CD4-positive, alpha-beta memory T cell (primary cell): Measurements from ENCODE around the gene DGKD. TPM values are rescaled to one million over a fixed set of nuclear protein-coding genes. Genes with fewer than 3 reads are reported as not detected.

Source experiments
- CTCF ChIA-PET: fragments of 350-600 bp; sonication (Branson Sonifier 250); formaldehyde crosslinking; loops from one replicate; lab custom pipeline; 2021; ENCODE audit warnings: inconsistent platforms; ENCODE audit not compliant: partially characterized antibody; lab: Charles Lee
- POLR2A ChIA-PET: fragments of 350-600 bp; sonication (Branson Sonifier 250); formaldehyde crosslinking; loops from one replicate; lab custom pipeline; 2021; ENCODE audit not compliant: partially characterized antibody; lab: Charles Lee
- DNase-seq, 5 donors: peaks; one replicate each; pipeline versions ENCODE4 v3.0.0 to v3.0.0-alpha.2; 2020 to 2022; ENCODE audit warnings: mixed read lengths in 1 of 5
- H3K27ac ChIP-seq: one replicate; pipeline ENCODE4 v1.7.0; 2013; ENCODE audit warnings: low read depth, low read length
- H3K27me3 ChIP-seq: 2 replicates; pipeline ENCODE4 v1.7.0; 2013; ENCODE audit warnings: mild to moderate bottlenecking, low read length, moderate library complexity; ENCODE audit not compliant: insufficient read depth
- H3K36me3 ChIP-seq: 2 replicates; pipeline ENCODE4 v1.7.0; 2013; ENCODE audit warnings: mild to moderate bottlenecking, low read length, moderate library complexity; ENCODE audit not compliant: insufficient read depth
- H3K4me1 ChIP-seq: 2 replicates; pipeline ENCODE4 v1.7.0; 2013; ENCODE audit warnings: mild to moderate bottlenecking, low read length, moderate library complexity; ENCODE audit not compliant: insufficient read depth
- H3K4me3 ChIP-seq, 2 donors: one replicate each; pipeline ENCODE4 v1.7.0; 2013; ENCODE audit warnings: low read length in 2 of 2, mild to moderate bottlenecking in 1 of 2
- H3K9me3 ChIP-seq, 2 donors: one replicate each; pipeline ENCODE4 v1.7.0; 2013; ENCODE audit warnings: low read length in 2 of 2, control low read depth in 1 of 2; ENCODE audit not compliant: control insufficient read depth in 1 of 2
- H3K27ac Mint-ChIP-seq, 7 donors: one replicate each; pipeline ENCODE4 v1.8.0; 2020 to 2021; ENCODE audit warnings: mixed read lengths in 7 of 7, mild to moderate bottlenecking in 6 of 7, inconsistent platforms in 3 of 7, moderate library complexity in 3 of 7
- H3K27me3 Mint-ChIP-seq, 2 donors: one replicate each; pipeline ENCODE4 v1.8.0; 2020 to 2021; ENCODE audit warnings: mixed read lengths in 2 of 2
- H3K36me3 Mint-ChIP-seq, 2 donors: one replicate each; pipeline ENCODE4 v1.8.0; 2020 to 2021; ENCODE audit warnings: mixed read lengths in 2 of 2, inconsistent platforms in 1 of 2, mild to moderate bottlenecking in 1 of 2
- H3K4me1 Mint-ChIP-seq, 4 donors: one replicate each; pipeline ENCODE4 v1.8.0; 2020 to 2021; ENCODE audit warnings: mixed read lengths in 4 of 4, mild to moderate bottlenecking in 1 of 4
- H3K4me3 Mint-ChIP-seq, 8 donors: one replicate each; pipeline ENCODE4 v1.8.0; 2020 to 2021; ENCODE audit warnings: mixed read lengths in 8 of 8, mild to moderate bottlenecking in 7 of 8, moderate library complexity in 6 of 8, inconsistent platforms in 3 of 8
- H3K9me3 Mint-ChIP-seq, 8 donors: one replicate each; pipeline ENCODE4 v1.8.0; 2020 to 2021; ENCODE audit warnings: mixed read lengths in 8 of 8, mild to moderate bottlenecking in 5 of 8, inconsistent platforms in 3 of 8, moderate library complexity in 1 of 8
- intact Hi-C: fragments of 100-400 bp; cut with micrococcal nuclease; formaldehyde crosslinking; loops from one replicate; pipeline ENCODE4 v1.15.1; 2023
- polyA plus RNA-seq, 2 donors: library from polyadenylated mRNA; unstranded; fragments of 300-500 nt; fragmentation: Illumina TruSeq; gene quantifications; one replicate each; pipeline ENCODE4 v1.2.3, GENCODE V29; 2021
- total RNA-seq, 2 experiments: library from RNA; stranded (reverse); gene quantifications; one replicate each; pipeline ENCODE4 v1.2.3, GENCODE V29; 2021

The DGKD gene
- total and polyA plus RNA-seq, 4 experiments from 2014 or later = 8.9 to 136 (median 78.8) TPM

GRCh38 chr2:233464531-233465240 is 110.4 kb downstream of the DGKD start:
- no peaks in the 10 kb centered on the region for H3K4me1 ChIP-seq
- H3K27me3 Mint-ChIP-seq = no peaks in the 10 kb centered on the region
- no peak overlapping the region for H3K4me3 Mint-ChIP-seq
- H3K9me3 ChIP-seq = no peaks in the 10 kb centered on the region
- no peak overlapping the region for H3K4me3 ChIP-seq
- no peaks in the 10 kb centered on the region for H3K27me3 ChIP-seq
- H3K27ac Mint-ChIP-seq = no peak overlapping the region
- no peak overlapping the region for H3K27ac ChIP-seq
- no peak for DNase-seq
- POLR2A ChIA-PET = no interaction called here
- CTCF ChIA-PET = no interaction called here
- H3K9me3 Mint-ChIP-seq = peaks cover 0 to 4% (median 0%) of the 10 kb centered on the region in 8 donors
- peaks cover 61 to 73% of the 10 kb centered on the region in 2 donors for H3K36me3 Mint-ChIP-seq
- peaks cover 0 to 3% (median 0%) of the 10 kb centered on the region in 4 donors for H3K4me1 Mint-ChIP-seq
- H3K36me3 ChIP-seq = peaks cover 66% of the 10 kb centered on the region
- intact Hi-C loops = no loop called here

- no peaks in the 10 kb centered on the region for H3K9me3 ChIP-seq
- H3K27me3 ChIP-seq = no peaks in the 10 kb centered on the region
- CTCF ChIA-PET = interaction anchor here (1.1 kb wide), 1 partner anchor 64 kb away, joined by 3 read pairs; no protein-coding TSS in a partner anchor
- Mint-ChIP-seq H3K36me3 (peaks cover 63 to 70% of the 10 kb centered on the region in 2 donors), H3K27ac (peak overlapping the region in 1 of 7 donors; percentile 48), H3K9me3 (peaks cover 0 to 2% (median 0%) of the 10 kb centered on the region in 8 donors), H3K4me3 (no peak overlapping the region), H3K27me3 (no peaks in the 10 kb centered on the region), H3K4me1 (no peaks in the 10 kb centered on the region)
- peaks cover 51% of the 10 kb centered on the region for H3K36me3 ChIP-seq
- POLR2A ChIA-PET = no interaction called here
- intact Hi-C loops = no loop called here
- H3K4me1 ChIP-seq = no peaks in the 10 kb centered on the region
- H3K27ac ChIP-seq = no peak overlapping the region
- H3K4me3 ChIP-seq = no peak overlapping the region
- DNase-seq = no peak
Observed at GRCh38 chr2:233466991-233467603, 112.8 kb downstream of the DGKD start.

GRCh38 chr2:233468047-233468740 is 113.9 kb downstream of the DGKD start:
- no peak for DNase-seq
- peaks cover 67 to 75% of the 10 kb centered on the region in 2 donors for H3K36me3 Mint-ChIP-seq
- no peak overlapping the region for H3K4me3 Mint-ChIP-seq
- H3K27ac Mint-ChIP-seq = peak overlapping the region in 1 of 7 donors; percentile 63
- Histone ChIP-seq H3K9me3 (no peaks in the 10 kb centered on the region), H3K27me3 (no peaks in the 10 kb centered on the region), H3K36me3 (peaks cover 40% of the 10 kb centered on the region), H3K4me3 (no peak overlapping the region), H3K27ac (no peak overlapping the region), H3K4me1 (no peaks in the 10 kb centered on the region)
- no peaks in the 10 kb centered on the region for H3K27me3 Mint-ChIP-seq
- H3K4me1 Mint-ChIP-seq = no peaks in the 10 kb centered on the region
- intact Hi-C loops = no loop called here
- POLR2A ChIA-PET = no interaction called here
- CTCF ChIA-PET = interaction anchor here (1.1 kb wide), 1 partner anchor 65 kb away, joined by 3 read pairs; no protein-coding TSS in a partner anchor
- H3K9me3 Mint-ChIP-seq = peaks cover 0 to 2% (median 0%) of the 10 kb centered on the region in 8 donors

- intact Hi-C loops = no loop called here
- Mint-ChIP-seq H3K4me1 (no peaks in the 10 kb centered on the region), H3K27me3 (no peaks in the 10 kb centered on the region), H3K4me3 (no peak overlapping the region), H3K27ac (peak overlapping the region in 1 of 7 donors; percentile 63), H3K9me3 (no peaks in the 10 kb centered on the region), H3K36me3 (peaks cover 62 to 73% of the 10 kb centered on the region in 2 donors)
- CTCF ChIA-PET = no interaction called here
- Histone ChIP-seq H3K4me1 (no peaks in the 10 kb centered on the region), H3K4me3 (no peak overlapping the region), H3K27ac (no peak overlapping the region), H3K9me3 (no peaks in the 10 kb centered on the region), H3K36me3 (peaks cover 35% of the 10 kb centered on the region), H3K27me3 (no peaks in the 10 kb centered on the region)
- DNase-seq = no peak
- POLR2A ChIA-PET = no interaction called here
Observed at GRCh38 chr2:233468741-233469110, 114.4 kb downstream of the DGKD start.

GRCh38 chr2:233469261-233470010 is 115.1 kb downstream of the DGKD start:
- Mint-ChIP-seq H3K9me3 (no peaks in the 10 kb centered on the region), H3K4me3 (peak overlapping the region in 1 of 8 donors; percentile 44), H3K36me3 (peaks cover 57 to 66% of the 10 kb centered on the region in 2 donors), H3K4me1 (no peaks in the 10 kb centered on the region), H3K27me3 (no peaks in the 10 kb centered on the region), H3K27ac (peak overlapping the region in 3 of 7 donors; percentile 23 to 80 (median 66))
- Histone ChIP-seq H3K4me1 (no peaks in the 10 kb centered on the region), H3K36me3 (peaks cover 28% of the 10 kb centered on the region), H3K27ac (no peak overlapping the region), H3K9me3 (no peaks in the 10 kb centered on the region), H3K4me3 (no peak overlapping the region), H3K27me3 (no peaks in the 10 kb centered on the region)
- intact Hi-C loops = no loop called here
- DNase-seq = no peak
- CTCF ChIA-PET = no interaction called here
- POLR2A ChIA-PET = no interaction called here

- H3K36me3 ChIP-seq = peaks cover 24% of the 10 kb centered on the region
Observed at GRCh38 chr2:233470011-233470687, 115.9 kb downstream of the DGKD start.

More at GRCh38 chr2:233470011-233470687, 115.9 kb downstream of the DGKD start:
- H3K27ac ChIP-seq = no peak overlapping the region
- Mint-ChIP-seq H3K27ac (peak overlapping the region in 1 of 7 donors; percentile 37), H3K9me3 (no peaks in the 10 kb centered on the region), H3K4me3 (no peak overlapping the region), H3K36me3 (peaks cover 55 to 62% of the 10 kb centered on the region in 2 donors), H3K27me3 (no peaks in the 10 kb centered on the region), H3K4me1 (no peaks in the 10 kb centered on the region)
- H3K4me3 ChIP-seq = no peak overlapping the region
- no peaks in the 10 kb centered on the region for H3K4me1 ChIP-seq
- H3K27me3 ChIP-seq = no peaks in the 10 kb centered on the region
- no peak for DNase-seq
- ChIA-PET CTCF (no interaction called here), POLR2A (no interaction called here)
- no peaks in the 10 kb centered on the region for H3K9me3 ChIP-seq
- intact Hi-C loops = no loop called here
